Progenitor cell of endocrine pancreas (in vitro differentiated cells): ENCODE measurements around the gene ANGPTL2. TPM values are rescaled to one million over a fixed set of nuclear protein-coding genes. Genes with fewer than 3 reads are reported as not detected.

ENCODE experiments used
- DNase-seq: peaks from one replicate; pipeline ENCODE4 v3.0.0; 2021; ENCODE audit warnings: low spot score; ENCODE audit not compliant: unreplicated experiment
- H3K27ac Mint-ChIP-seq: 2 replicates; pipeline ENCODE4 v1.8.0; 2021; ENCODE audit warnings: mild to moderate bottlenecking, moderate library complexity, mixed read lengths
- H3K27me3 Mint-ChIP-seq: 2 replicates; pipeline ENCODE4 v1.8.0; 2021; ENCODE audit warnings: mixed read lengths
- H3K36me3 Mint-ChIP-seq: 2 replicates; pipeline ENCODE4 v1.8.0; 2022; ENCODE audit warnings: mixed read lengths; ENCODE audit not compliant: insufficient read depth
- H3K4me1 Mint-ChIP-seq: 2 replicates; pipeline ENCODE4 v1.8.0; 2021; ENCODE audit warnings: low read depth, mixed read lengths
- H3K4me3 Mint-ChIP-seq: 2 replicates; pipeline ENCODE4 v1.8.0; 2021; ENCODE audit warnings: low read depth, mild to moderate bottlenecking, moderate library complexity, mixed read lengths
- H3K9me3 Mint-ChIP-seq: 2 replicates; pipeline ENCODE4 v1.8.0; 2021; ENCODE audit warnings: low read depth, mixed read lengths
- CTCF ChIP-seq: fragments of 200-600 bp; sonication (generic); IDR thresholded peaks from one replicate; pipeline ENCODE4 v1.5.0; 2021; ENCODE audit warnings: antibody characterized with exemption, mild to moderate bottlenecking; ENCODE audit not compliant: unreplicated experiment
- total RNA-seq: library from RNA; stranded (reverse); gene quantifications from 2 replicates; pipeline ENCODE4 v1.2.1, GENCODE V29; 2021

ANGPTL2 gene
- total RNA-seq, 1 donor from 2014 or later: 4.7 TPM

- no peak for TF ChIP-seq CTCF
- no peak overlapping the region for H3K4me3 Mint-ChIP-seq
These were observed 7.8 kb downstream of the ANGPTL2 start for GRCh38 chr9:127114606-127115005.

DNA sequence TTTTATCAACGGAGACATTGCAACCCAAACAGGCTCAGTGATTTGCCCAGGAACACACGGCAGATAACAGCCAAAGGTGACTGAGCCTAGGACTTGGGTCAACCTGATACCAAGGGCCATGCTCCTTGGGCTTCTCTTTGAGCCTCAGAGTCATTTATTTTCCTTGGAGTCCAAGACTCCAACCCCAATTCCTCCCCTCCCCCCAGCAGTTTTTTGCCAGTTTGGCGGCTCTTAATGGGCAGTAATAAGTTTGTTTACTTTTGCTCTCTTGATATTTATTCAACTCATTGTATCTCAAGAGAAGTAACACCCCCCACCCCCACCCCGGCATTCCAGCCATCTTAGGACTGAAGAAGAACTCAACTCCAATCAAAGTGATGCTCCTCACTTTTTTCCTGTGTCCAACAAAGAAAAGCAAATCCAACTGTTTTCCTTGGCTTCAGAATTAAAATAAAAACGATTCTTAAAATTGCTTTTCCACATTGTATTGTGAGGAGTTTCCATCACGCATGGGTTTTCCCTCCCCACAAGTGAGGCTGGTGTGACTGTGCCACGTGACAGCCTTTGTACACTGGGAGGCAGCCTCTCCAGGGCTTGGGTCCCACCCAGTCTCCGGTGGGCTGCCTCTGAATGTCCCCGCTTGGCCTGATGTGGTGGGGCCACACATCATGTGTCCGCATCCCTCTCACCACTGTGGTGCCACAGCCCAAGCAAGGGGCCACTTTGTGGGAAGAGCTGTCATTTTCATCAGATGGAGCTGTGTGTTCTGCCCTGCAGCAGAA, 9.1 kb downstream of the ANGPTL2 start:
- no peak for DNase-seq
- no peak for TF ChIP-seq CTCF
- no peak overlapping the region for H3K4me3 Mint-ChIP-seq
- peaks cover 13% of the 10 kb centered on the region for H3K4me1 Mint-ChIP-seq
- no peaks in the 10 kb centered on the region for H3K9me3 Mint-ChIP-seq
- peaks cover 3% of the 10 kb centered on the region for H3K36me3 Mint-ChIP-seq
- H3K27me3 Mint-ChIP-seq: no peaks in the 10 kb centered on the region
- no peak overlapping the region for H3K27ac Mint-ChIP-seq

More at GRCh38 chr9:127114606-127115005, 7.8 kb downstream of the ANGPTL2 start:
- Mint-ChIP-seq H3K27ac (no peak overlapping the region), H3K4me1 (peaks cover 14% of the 10 kb centered on the region), H3K9me3 (no peaks in the 10 kb centered on the region), H3K27me3 (no peaks in the 10 kb centered on the region), H3K36me3 (peaks cover 3% of the 10 kb centered on the region)
- DNase-seq: no peak

- TF ChIP-seq CTCF: no peak
- no peak overlapping the region for H3K27ac Mint-ChIP-seq
- H3K9me3 Mint-ChIP-seq: no peaks in the 10 kb centered on the region
- no peak overlapping the region for H3K4me3 Mint-ChIP-seq
- H3K27me3 Mint-ChIP-seq: no peaks in the 10 kb centered on the region
- peaks cover 13% of the 10 kb centered on the region for H3K4me1 Mint-ChIP-seq
- DNase-seq: no peak
- peaks cover 4% of the 10 kb centered on the region for H3K36me3 Mint-ChIP-seq
These were observed 9.7 kb downstream of the ANGPTL2 start for GRCh38 chr9:127112735-127113161.

DNA sequence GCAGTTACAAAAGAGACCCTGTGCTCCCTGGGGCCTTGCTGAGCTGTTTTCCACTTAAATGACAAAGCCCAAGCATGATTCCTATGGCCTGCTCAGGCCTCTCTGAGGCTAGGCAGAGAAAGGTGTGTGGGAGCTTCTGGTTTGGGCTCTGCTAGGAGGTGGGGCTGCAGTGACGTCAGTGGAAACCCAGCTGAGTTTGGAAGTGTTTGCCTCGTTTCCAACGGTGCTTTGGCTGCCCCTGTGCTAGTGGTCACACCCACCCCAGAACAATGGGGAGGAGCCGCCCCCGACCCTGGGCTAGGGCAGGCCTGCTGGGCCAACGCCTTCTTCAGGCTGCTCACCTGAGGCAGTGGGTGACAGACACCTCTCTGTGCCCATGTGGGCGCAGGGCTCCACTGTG, 10.4 kb downstream of the ANGPTL2 start:
- H3K27ac Mint-ChIP-seq: no peak overlapping the region
- peaks cover 4% of the 10 kb centered on the region for H3K36me3 Mint-ChIP-seq
- no peaks in the 10 kb centered on the region for H3K27me3 Mint-ChIP-seq
- no peak for TF ChIP-seq CTCF
- H3K4me3 Mint-ChIP-seq: no peak overlapping the region
- H3K9me3 Mint-ChIP-seq: no peaks in the 10 kb centered on the region
- no peak for DNase-seq
- peaks cover 11% of the 10 kb centered on the region for H3K4me1 Mint-ChIP-seq

- no peak overlapping the region for H3K27ac Mint-ChIP-seq
- no peak overlapping the region for H3K4me3 Mint-ChIP-seq
- H3K36me3 Mint-ChIP-seq: peaks cover 4% of the 10 kb centered on the region
- no peak for TF ChIP-seq CTCF
- H3K4me1 Mint-ChIP-seq: peaks cover 12% of the 10 kb centered on the region
- no peaks in the 10 kb centered on the region for H3K27me3 Mint-ChIP-seq
- DNase-seq: no peak
- H3K9me3 Mint-ChIP-seq: no peaks in the 10 kb centered on the region
These were observed 13.2 kb downstream of the ANGPTL2 start for GRCh38 chr9:127109212-127109711.
